GM12872 (cell line): Measurements from ENCODE around the gene PSPH.

Experiments
- CTCF ChIP-seq: IDR thresholded peaks from 3 replicates; pipeline ENCODE4 v1.5.1; 2011; ENCODE audit warnings: low read depth, mild to moderate bottlenecking, low read length, moderate library complexity; ENCODE audit not compliant: insufficient read depth

The PSPH gene

GRCh38 chr7:56009695-56010094, 41.5 kb downstream of the PSPH start:
- no peak for TF ChIP-seq CTCF

- TF ChIP-seq CTCF = no peak
Measured at GRCh38 chr7:56007891-56008290, 43.4 kb downstream of the PSPH start.

GRCh38 chr7:56007167-56007652, 44.0 kb downstream of the PSPH start:
- TF ChIP-seq CTCF = no peak

- no peak for TF ChIP-seq CTCF
Measured at GRCh38 chr7:56003749-56004148, 47.5 kb downstream of the PSPH start.

GRCh38 chr7:55996856-55997500, 54.3 kb downstream of the PSPH start:
- no peak for TF ChIP-seq CTCF

GRCh38 chr7:55992346-55992745, 58.9 kb downstream of the PSPH start:
- no peak for TF ChIP-seq CTCF

GRCh38 chr7:55983537-55983936, 67.7 kb downstream of the PSPH start:
- no peak for TF ChIP-seq CTCF
